ENCODE results near the gene SLC22A3. TPM values are rescaled to one million over a fixed set of nuclear protein-coding genes. Genes with fewer than 3 reads are reported as not detected.
A peak's percentile ranks its signal among the peaks of the same experiment; 100 is the strongest.

The SLC22A3 gene
- polyA plus RNA-seq, 3 donors: 3.8 to 5.0 (median 4.3) TPM

GRCh38 chr6:160333841-160334240 is 14.3 kb upstream of the SLC22A3 start:
- DNase-seq (ENCODE audit: low read depth in 3 of 3, low spot score in 2 of 3): no peak

- DNase-seq (ENCODE audit: low read depth in 3 of 3, low spot score in 2 of 3): no peak
These were observed 12.0 kb upstream of the SLC22A3 start for GRCh38 chr6:160336200-160336599.

GRCh38 chr6:160337301-160337700 is 10.9 kb upstream of the SLC22A3 start:
- no peak for DNase-seq (ENCODE audit: low read depth in 3 of 3, low spot score in 2 of 3)

- DNase-seq (ENCODE audit: low read depth in 3 of 3, low spot score in 2 of 3): no peak
These were observed 10.2 kb upstream of the SLC22A3 start for GRCh38 chr6:160337991-160338390.

GRCh38 chr6:160343144-160343543 is 5.0 kb upstream of the SLC22A3 start:
- DNase-seq (ENCODE audit: low read depth in 3 of 3, low spot score in 2 of 3): no peak

- DNase-seq (ENCODE audit: low read depth in 3 of 3, low spot score in 2 of 3): no peak
These were observed 3.9 kb upstream of the SLC22A3 start for GRCh38 chr6:160344271-160344670.

GRCh38 chr6:160347259-160348222 is 637 bp upstream of the SLC22A3 start:
- no peak for DNase-seq (ENCODE audit: low read depth in 3 of 3, low spot score in 2 of 3)

GRCh38 chr6:160349020-160349441 is 853 bp downstream of the SLC22A3 start:
- DNase-seq (ENCODE audit: low read depth in 3 of 3, low spot score in 2 of 3): peak in 1 of 3 donors; percentile 10

GRCh38 chr6:160349814-160350350 is 1.7 kb downstream of the SLC22A3 start:
- DNase-seq (ENCODE audit: low read depth in 3 of 3, low spot score in 2 of 3): no peak

GRCh38 chr6:160353950-160354496 is 5.8 kb downstream of the SLC22A3 start:
- no peak for DNase-seq (ENCODE audit: low read depth in 3 of 3, low spot score in 2 of 3)

- no peak for DNase-seq (ENCODE audit: low read depth in 3 of 3, low spot score in 2 of 3)
These were observed 6.8 kb downstream of the SLC22A3 start for GRCh38 chr6:160355001-160355400.

- DNase-seq (ENCODE audit: low read depth in 3 of 3, low spot score in 2 of 3): no peak
These were observed 8.0 kb downstream of the SLC22A3 start for GRCh38 chr6:160356074-160356744.

- no peak for DNase-seq (ENCODE audit: low read depth in 3 of 3, low spot score in 2 of 3)
These were observed 8.9 kb downstream of the SLC22A3 start for GRCh38 chr6:160357088-160357487.

- DNase-seq (ENCODE audit: low read depth in 3 of 3, low spot score in 2 of 3): no peak
These were observed 10.3 kb downstream of the SLC22A3 start for GRCh38 chr6:160358225-160359119.

- DNase-seq (ENCODE audit: low read depth in 3 of 3, low spot score in 2 of 3): no peak
These were observed 12.8 kb downstream of the SLC22A3 start for GRCh38 chr6:160360955-160361354.

- no peak for DNase-seq (ENCODE audit: low read depth in 3 of 3, low spot score in 2 of 3)
These were observed 14.4 kb downstream of the SLC22A3 start for GRCh38 chr6:160362556-160362955.

- DNase-seq (ENCODE audit: low read depth in 3 of 3, low spot score in 2 of 3): no peak
These were observed 15.1 kb downstream of the SLC22A3 start for GRCh38 chr6:160363016-160363996.

- no peak for DNase-seq (ENCODE audit: low read depth in 3 of 3, low spot score in 2 of 3)
These were observed 16.9 kb downstream of the SLC22A3 start for GRCh38 chr6:160365117-160365516.
